ENCODE measurements around the gene KCTD7. TPM values are rescaled to one million over a fixed set of nuclear protein-coding genes. Genes with fewer than 3 reads are reported as not detected.
"Not testable (repeated sequence)": the region's sequence is repeated elsewhere in the genome, so short reads cannot be mapped to it uniquely, and the experiment has no call there.

KCTD7 gene
- polyA plus RNA-seq, 2 of the 4 experiments (the other 2 are of a cell fraction): 9.7 to 10.3 TPM

GRCh38 chr7:66642932-66643331 lies 14.3 kb downstream of the KCTD7 start:
- TF ChIP-seq CHD4 (IDR thresholded peaks at IDR 0.05; ENCODE audit: borderline replicate concordance): no peak
- no peak for TF ChIP-seq RARB (CRISPR knock-in tag; IDR thresholded peaks at IDR 0.05)
- no peak for TF ChIP-seq TP53 (CRISPR knock-in tag; IDR thresholded peaks at IDR 0.05)
- no peak for TF ChIP-seq EHF (CRISPR knock-in tag; IDR thresholded peaks at IDR 0.05)
- TF ChIP-seq, protein P1, sequence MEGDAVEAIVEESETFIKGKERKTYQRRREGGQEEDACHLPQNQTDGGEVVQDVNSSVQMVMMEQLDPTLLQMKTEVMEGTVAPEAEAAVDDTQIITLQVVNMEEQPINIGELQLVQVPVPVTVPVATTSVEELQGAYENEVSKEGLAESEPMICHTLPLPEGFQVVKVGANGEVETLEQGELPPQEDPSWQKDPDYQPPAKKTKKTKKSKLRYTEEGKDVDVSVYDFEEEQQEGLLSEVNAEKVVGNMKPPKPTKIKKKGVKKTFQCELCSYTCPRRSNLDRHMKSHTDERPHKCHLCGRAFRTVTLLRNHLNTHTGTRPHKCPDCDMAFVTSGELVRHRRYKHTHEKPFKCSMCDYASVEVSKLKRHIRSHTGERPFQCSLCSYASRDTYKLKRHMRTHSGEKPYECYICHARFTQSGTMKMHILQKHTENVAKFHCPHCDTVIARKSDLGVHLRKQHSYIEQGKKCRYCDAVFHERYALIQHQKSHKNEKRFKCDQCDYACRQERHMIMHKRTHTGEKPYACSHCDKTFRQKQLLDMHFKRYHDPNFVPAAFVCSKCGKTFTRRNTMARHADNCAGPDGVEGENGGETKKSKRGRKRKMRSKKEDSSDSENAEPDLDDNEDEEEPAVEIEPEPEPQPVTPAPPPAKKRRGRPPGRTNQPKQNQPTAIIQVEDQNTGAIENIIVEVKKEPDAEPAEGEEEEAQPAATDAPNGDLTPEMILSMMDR (IDR thresholded peaks at IDR 0.05): no peak
- no peak for TF ChIP-seq MAZ (IDR thresholded peaks at IDR 0.05; ENCODE audit: borderline replicate concordance, low read depth, low read length)
- TF ChIP-seq ZNF302 (CRISPR knock-in tag; IDR thresholded peaks at IDR 0.05): no peak
- TF ChIP-seq, protein P2, sequence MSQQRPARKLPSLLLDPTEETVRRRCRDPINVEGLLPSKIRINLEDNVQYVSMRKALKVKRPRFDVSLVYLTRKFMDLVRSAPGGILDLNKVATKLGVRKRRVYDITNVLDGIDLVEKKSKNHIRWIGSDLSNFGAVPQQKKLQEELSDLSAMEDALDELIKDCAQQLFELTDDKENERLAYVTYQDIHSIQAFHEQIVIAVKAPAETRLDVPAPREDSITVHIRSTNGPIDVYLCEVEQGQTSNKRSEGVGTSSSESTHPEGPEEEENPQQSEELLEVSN (IDR thresholded peaks at IDR 0.05; ENCODE audit: borderline replicate concordance, low read depth): no peak
- no peak for TF ChIP-seq TFCP2L1 (CRISPR knock-in tag; IDR thresholded peaks at IDR 0.05)
- no peak for TF ChIP-seq HOXA7 (CRISPR knock-in tag; IDR thresholded peaks at IDR 0.05)
- no peak for TF ChIP-seq HOXB5 (CRISPR knock-in tag; IDR thresholded peaks at IDR 0.05)
- TF ChIP-seq ZC3H11A (IDR thresholded peaks at IDR 0.05): no peak
- POLR2A ChIA-PET: interaction anchor here (0.8 kb wide), 1 partner anchor 14 kb away, joined by 7 read pairs; the partner anchor contains the start of gene KCTD7
- DNase-seq (ENCODE audit: low read depth in 1 of 2, low spot score in 1 of 2) (no peak), ATAC-seq (no peak), FAIRE-seq (no peak)
- no peak overlapping the region for H3K4me3 ChIP-seq
- no peak overlapping the region for H3K4me2 ChIP-seq
- no peaks in the 10 kb centered on the region for H3K9me3 ChIP-seq
- no peak overlapping the region for H3K27ac ChIP-seq
- peaks cover 8% of the 10 kb centered on the region; the same call in 1 of the 3 replicates for H3K4me1 ChIP-seq
- CTCF ChIA-PET: interaction anchor here (0.5 to 1.9 kb wide), 5 partner anchors 10 to 89 kb away, joined by 3 to 6 read pairs (median 4); partner anchors contain the start of gene KCTD7

DNA sequence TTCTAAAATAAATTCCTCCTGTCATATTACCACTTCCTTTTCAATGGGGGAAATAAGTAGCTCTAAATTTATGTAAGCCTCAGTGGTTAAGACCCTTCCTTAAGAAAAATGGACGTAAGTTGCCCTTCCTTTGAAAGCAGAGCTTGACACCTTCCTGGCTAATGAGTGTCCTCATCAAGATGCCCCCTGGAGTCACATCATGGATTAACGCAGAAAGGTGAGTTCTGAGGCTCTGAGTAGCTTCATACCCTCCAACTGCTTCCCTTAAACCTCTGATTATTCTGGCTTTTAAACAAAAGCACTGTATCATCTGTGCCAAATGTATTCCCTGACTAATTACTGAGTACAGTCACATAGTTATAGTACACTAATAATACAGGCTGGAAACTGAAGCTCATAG lies 14.7 kb downstream of the KCTD7 start:
- CTCF ChIA-PET: interaction anchor here (0.5 to 1.9 kb wide), 5 partner anchors 10 to 90 kb away, joined by 3 to 6 read pairs (median 4); partner anchors contain the start of gene KCTD7
- TF ChIP-seq FOSB (CRISPR knock-in tag; IDR thresholded peaks at IDR 0.05) (no peak), NPAS2 (CRISPR knock-in tag; IDR thresholded peaks at IDR 0.05; ENCODE audit: borderline replicate concordance) (no peak), TFCP2L1 (CRISPR knock-in tag; IDR thresholded peaks at IDR 0.05) (no peak), FOSL2 (IDR thresholded peaks at IDR 0.05) (no peak), FOSL2 (CRISPR knock-in tag; IDR thresholded peaks at IDR 0.05) (no peak), BCL3 (IDR thresholded peaks at IDR 0.05) (no peak), NFE2L2 (conservative IDR thresholded peaks at IDR 0.05; ENCODE audit: low read length) (no peak), REST (IDR thresholded peaks at IDR 0.05) (no peak), CHD4 (IDR thresholded peaks at IDR 0.05; ENCODE audit: borderline replicate concordance) (no peak), PHF8 (IDR thresholded peaks at IDR 0.05; ENCODE audit: borderline replicate concordance, low read depth) (no peak), RAD21 (conservative IDR thresholded peaks at IDR 0.05 in 1 of 2, IDR thresholded peaks at IDR 0.05 in 1 of 2) (no peak), CHD2 (IDR thresholded peaks at IDR 0.05; ENCODE audit: low read length, partially characterized antibody) (no peak), POLR2A (IDR thresholded peaks at IDR 0.05; ENCODE audit: low read length) (no peak), EP300 (IDR thresholded peaks at IDR 0.05) (no peak), RCOR1 (IDR thresholded peaks at IDR 0.05; ENCODE audit: low read depth, low read length) (no peak), ELK1 (IDR thresholded peaks at IDR 0.05; ENCODE audit: low read depth, low read length) (no peak)
- FAIRE-seq (no peak), ATAC-seq (no peak), DNase-seq (ENCODE audit: low read depth in 1 of 2, low spot score in 1 of 2) (no peak)
- peaks cover 8% of the 10 kb centered on the region; the same call in 1 of the 3 replicates for H3K4me1 ChIP-seq
- H3K4me3 ChIP-seq: no peak overlapping the region
- 80% methylated on average over 2 of the region's 2 CpGs for WGBS (ENCODE audit: missing lambda C conversion rate)
- no peaks in the 10 kb centered on the region for H3K9me3 ChIP-seq
- H3K4me2 ChIP-seq: no peak overlapping the region
- POLR2A ChIA-PET: interaction anchor here (0.8 kb wide), 1 partner anchor 15 kb away, joined by 7 read pairs; the partner anchor contains the start of gene KCTD7
- H3K27ac ChIP-seq: no peak overlapping the region

DNA sequence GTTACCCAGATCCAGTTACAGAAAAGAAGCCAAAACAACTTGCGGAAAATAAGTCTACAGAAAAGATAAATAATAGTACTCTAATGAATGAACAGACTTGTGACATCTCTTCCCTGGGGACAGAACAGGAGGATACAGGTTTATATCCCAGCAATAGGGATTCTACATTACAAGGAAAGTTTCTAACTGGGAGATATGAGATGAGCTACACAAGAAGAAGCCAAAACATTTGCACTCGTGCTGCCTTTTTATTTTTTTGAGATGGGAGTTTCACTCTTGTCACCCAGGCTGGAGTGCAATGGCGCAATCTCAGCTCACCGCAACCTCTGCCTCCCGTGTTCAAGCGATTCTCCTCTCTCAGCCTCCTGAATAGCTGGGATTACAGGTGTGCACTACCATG lies 22.3 kb downstream of the KCTD7 start:
- H3K4me3 ChIP-seq; H3K9me3 ChIP-seq; ATAC-seq; DNase-seq (ENCODE audit: low read depth in 1 of 2, low spot score in 1 of 2); FAIRE-seq; POLR2A ChIA-PET; H3K4me2 ChIP-seq; H3K27ac ChIP-seq: not testable (repeated sequence)
- WGBS (ENCODE audit: missing lambda C conversion rate): 88% methylated on average over 6 of the region's 6 CpGs
- CTCF ChIA-PET: interaction anchor here (0.7 kb wide), 1 partner anchor 33 kb away, joined by 3 read pairs; no protein-coding TSS in a partner anchor
- H3K4me1 ChIP-seq: peaks cover 12% of the 10 kb centered on the region; the same call in 2 of the 3 replicates
